ENCODE results near the gene NRIP3.

NRIP3 gene

DNA sequence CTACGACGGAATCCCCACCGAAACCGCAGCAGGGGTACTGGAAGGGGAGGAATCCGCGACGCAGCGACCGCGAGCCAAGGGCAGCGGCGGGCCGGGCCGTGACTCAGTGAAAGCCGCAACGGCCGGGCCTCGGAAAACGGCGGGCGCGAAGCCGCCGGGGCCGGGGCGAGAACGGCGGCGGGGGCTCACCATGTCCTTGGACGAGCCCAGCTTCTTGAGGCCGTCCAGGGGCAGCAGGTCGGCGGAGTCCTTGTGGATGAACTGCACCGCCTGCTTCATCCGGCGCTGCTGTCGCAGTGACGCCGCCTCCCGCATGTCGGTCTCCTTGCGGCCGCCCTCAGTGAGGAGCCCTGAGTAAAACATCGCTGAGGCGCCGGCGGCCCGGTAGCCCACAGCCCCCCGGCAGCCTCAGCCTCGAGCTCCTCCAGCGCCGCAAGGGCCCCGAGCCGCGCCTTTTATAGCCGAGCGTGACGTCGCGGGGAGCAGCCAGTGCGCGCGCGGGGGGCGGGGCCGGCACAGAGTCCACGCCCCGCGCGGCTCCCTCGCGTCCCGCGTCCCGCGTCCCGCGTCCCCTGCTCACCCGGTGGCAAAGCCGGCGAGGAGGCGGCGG lies at the start of gene NRIP3:
Gene NRIP3, minus strand, starts transcription at position 429 of the 610 bp plus-strand sequence. Its CDS starts 66 bp downstream, at position 363.
- DNase-seq, result peak; percentile 68

DNA sequence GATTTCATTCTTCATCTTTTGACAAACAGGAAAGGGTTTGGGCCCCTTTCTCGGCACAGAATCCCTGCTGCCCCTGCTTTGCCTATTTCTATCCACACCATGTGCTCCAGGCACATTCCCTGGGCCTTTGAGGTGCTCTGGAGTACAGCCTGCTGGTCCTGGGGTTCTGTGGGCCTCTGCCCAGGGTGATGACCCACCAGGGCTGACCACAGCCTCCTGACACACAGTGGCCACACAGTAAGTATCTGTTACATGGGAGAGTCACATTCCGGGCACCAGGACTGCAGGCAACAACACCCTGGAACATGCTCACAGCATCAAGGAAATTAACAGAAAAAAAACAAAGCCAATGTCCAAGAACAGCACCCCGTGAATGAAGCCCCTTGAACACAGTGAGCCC lies 48.5 kb upstream of the NRIP3 start:
- DNase-seq, result no peak

DNA sequence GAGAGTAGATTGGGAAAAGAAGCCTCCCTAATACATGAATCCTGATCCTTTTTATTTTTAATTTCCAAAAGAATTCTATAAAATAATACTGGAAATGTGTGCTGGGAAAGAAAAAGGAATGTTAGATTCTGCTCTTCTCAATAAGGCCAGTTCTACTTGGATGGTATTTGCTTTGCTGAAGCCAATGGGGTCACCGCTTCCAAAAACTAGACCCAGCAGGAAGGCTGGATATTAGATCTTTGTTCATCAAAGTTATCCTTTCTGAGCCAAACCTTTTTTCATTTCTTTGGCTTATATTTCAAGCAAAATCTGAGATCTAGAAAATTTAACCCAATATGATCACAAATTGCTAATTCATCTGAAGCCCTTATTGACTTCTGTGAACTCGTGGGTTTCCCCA lies 46.2 kb upstream of the NRIP3 start:
- no peak for DNase-seq

DNA sequence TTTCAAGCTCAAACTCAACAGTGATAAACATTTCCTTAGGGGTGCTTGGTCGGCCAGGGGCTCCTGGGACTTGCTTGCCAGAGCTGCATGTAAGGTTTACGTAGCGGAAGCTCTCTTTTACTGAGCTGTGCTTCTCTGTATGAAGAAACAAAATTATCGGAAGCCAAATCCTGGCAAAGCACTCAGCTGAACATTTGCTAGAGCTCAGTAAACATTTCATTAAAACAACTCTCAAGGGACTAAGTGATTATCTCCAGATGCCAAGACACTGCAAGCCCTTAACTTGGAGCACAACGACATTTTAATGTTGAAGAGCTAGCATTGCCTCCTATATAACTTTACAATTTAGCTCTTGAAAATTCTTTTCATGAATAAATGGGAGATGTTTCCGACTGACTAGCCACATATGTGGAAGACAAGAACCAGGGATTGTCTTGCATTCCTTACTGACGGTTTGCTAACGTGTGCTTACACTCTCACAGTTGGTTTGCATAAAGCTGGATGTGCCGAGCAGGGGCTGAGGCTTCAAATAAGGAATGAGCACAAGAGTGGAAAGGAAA lies 44.2 kb upstream of the NRIP3 start:
- no peak for DNase-seq

DNA sequence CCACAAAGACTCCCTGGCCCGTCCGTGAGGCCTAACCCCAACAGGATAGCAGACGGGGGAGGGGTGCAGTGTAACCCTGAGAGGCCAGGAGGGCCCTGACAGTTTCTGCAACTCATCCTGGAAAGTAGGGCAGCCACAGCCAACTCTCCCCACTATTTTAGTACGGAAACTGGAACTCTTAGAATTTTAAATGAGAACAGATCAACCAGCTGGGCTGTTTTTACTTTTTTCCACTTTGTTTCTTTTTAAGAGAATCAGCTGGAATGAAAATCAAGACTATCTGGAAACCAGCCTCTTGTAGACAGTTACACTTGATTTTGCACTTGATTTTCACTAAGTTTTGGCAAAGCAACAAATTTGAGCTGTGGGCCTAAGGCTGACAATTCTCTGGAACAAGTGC lies 42.7 kb upstream of the NRIP3 start:
- no peak for DNase-seq

DNA sequence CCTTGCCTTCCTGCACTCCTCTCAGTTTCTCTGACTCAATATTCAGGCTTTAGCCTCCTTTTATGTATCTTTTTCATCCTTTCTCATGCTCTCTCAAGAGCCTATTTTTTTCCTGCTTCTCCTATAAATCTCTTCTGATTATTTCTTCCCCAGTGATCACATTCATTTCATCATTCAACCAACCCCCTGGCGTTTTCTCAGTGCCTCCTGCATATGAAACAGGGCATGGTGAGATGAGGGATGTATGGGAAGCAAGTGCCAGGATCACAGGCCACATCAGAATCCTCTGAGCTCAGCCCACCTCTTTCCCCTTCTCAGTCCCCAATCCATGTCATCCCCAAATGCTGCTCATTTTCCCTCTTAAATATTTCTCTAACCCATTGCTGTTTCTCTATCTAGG lies 38.7 kb upstream of the NRIP3 start:
- no peak for DNase-seq

DNA sequence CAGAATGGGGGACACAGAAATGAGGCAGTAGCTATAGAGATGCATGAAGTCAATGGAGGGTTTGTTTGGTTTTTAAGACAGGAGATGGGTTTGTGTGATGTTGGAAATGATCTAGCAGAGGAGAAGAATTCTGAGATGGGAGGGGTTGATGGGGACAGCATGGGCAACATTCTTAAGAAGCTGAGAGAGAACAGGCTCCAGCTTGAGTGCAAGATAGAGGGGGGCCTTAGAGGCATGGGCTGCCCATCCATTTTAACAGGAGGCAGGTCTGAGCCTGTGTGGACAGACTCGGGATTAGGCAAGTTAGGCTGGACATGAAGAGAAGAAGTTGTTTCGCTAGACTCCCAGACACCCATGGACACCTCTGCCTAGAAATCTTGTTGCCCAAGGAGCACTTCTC lies 37.9 kb upstream of the NRIP3 start:
- DNase-seq, result no peak

DNA sequence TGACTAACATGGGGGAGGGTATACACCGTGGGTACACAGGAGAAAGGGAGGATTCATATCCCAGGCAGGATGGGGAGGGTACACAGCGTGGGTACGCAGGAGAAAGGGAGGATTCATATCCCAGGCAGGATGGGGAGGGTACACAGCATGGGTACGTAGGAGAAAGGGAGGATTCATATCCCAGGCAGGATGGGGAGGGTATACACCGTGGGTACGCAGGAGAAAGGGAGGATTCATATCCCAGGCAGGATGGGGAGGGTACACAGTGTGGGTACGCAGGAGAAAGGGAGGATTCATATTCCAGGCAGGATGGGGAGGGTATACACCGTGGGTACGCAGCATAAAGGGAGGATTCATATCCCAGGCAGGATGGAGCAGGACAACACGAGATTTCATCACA lies 36.6 kb upstream of the NRIP3 start:
- no peak for DNase-seq

DNA sequence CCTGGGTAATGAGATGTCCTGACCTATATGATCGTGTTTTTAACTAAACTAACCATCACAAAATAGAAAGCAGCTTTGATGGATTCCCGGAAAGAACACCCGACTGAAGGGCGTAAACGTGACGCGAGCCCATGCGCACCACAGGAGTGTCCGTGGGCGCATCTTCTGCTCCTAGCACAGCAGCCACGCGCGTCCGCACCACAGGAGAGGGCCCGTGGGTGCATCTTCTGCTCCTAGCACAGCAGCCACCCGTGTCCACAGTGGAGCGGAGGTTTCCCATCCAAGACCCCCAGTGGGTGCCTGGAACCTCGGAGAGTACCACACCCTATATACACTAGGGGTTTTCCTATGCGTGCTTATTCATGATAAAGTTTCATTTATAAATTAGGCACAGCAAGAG lies 36.1 kb upstream of the NRIP3 start:
- no peak for DNase-seq

DNA sequence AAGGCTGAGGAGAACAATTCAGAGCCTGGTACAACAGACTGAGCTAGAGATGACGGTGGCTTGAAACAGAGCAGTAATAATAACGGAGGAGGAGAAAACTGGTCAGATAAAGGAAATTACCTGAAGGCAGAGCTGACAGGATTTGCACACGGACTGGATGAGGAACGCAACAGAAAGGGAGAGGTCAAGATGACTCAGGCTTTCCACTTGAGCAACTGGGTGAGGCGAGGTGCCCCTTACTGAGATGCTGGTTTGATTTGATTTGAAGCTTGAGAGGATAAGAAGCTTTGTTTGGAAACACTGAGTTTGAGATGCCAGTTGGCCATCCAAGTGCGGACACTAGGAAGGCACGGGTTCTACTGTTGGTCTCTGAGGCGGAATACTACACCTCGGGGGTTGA lies 35.4 kb upstream of the NRIP3 start:
- DNase-seq, result no peak

DNA sequence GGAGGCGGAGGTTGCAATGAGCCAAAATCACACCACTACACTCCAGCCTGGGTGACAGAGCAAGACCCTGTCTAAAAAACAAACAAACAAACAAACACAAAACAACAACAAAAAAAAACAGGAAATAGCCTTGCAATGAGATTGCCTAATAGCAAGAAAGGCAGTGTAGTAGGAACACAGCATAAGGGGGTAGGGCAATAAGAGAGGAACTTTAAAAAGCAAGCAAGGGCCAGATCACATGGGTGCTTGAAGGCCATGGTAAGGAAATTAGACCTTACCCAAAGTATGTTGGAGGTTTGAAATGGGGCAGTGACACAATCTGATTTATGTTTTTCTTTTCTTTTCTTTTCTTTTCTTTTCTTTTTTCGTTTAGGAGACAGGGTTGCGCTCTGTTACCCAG lies 34.7 kb upstream of the NRIP3 start:
- DNase-seq, result no peak

DNA sequence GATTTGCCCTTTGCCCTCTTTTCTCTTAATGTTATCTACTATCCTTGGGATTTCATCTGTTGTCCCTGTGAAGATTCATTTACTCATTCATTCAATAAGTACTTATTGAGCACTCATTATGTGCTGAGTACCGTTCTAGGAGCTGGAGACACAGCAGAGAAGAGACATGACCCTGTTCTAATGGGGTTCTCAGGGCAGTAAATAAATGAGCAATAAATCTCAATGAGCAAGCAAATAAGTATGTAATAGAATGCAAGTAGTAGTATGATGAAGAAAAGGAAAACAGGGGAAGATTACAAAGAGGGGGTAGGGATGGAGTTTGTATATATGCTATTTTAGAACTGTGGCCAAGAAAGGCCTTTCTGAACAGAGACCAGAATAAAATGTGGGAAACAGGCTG lies 34.2 kb upstream of the NRIP3 start:
- no peak for DNase-seq

DNA sequence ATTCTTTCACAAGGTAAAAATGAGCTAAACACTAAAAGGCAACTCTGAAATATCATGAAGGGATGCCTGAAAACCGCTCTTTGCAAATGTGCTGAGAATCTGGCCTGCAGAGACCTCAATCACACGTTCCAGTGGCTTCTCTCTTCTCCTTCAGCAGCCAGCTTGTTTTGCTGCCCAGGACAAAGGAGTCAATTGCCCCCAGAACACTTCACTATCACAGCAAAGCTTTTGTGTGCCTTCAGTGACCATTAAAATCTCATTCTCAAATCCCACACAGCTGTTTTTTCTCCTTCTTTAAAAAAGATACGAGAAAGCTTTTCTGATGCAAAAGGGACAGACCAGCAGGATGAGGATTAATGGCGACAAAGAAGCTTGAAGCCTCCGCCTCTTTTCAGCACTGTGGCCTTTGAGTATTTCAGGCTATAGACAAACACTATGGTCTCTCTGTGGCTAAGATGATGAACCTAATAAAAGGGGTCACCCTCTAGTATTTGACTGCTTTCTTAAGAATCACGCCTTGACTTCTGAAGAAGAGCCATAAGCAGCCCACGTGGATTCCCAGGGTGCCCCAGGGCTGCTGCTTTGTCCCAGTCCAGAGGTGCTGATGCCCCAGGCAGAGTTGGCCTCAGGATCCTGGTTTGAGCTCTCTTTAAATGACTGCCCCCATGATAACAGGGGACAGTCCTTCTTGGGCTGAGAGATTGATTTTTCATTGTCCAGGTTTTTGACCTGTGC lies 33.4 kb upstream of the NRIP3 start:
- DNase-seq, result no peak

DNA sequence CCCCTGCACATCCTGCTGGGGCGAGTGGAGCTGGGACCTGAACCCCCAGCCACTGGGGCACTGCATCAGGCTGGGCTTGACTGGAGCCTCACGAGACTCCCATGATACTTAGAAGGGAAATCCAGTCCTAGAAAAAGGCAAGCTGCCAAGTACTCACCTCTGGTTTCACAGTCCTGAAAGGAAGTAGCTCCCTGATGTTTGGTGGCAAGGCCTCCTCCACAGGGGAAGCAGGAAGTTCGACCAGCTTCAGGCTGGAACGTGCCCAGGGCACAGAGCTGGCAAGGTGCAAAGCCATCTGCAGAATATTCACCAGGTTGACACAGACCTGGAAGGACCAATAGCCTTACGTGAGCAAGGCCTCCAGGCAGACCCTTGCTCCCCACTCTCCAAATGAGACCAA lies 26.8 kb upstream of the NRIP3 start:
- no peak for DNase-seq

DNA sequence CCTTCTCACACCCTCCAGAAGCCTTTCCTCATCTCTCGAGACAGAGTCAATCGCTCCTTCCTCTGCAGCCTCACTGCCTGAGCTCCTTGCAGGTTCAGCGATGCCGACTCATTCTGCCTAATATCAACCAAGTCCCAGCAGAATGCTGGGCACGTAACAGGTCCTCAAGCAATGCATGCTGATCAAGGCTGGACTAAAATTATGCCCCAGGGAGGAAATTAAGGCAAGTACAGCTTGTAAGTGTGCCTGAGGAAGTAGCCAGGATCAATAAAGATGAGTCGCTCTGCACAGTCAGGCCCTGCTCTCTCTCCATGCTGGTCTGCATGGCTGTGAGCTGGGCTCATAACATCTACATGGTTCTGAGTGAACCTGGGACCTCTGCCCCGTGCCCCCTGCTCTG lies 25.6 kb upstream of the NRIP3 start:
- no peak for DNase-seq

DNA sequence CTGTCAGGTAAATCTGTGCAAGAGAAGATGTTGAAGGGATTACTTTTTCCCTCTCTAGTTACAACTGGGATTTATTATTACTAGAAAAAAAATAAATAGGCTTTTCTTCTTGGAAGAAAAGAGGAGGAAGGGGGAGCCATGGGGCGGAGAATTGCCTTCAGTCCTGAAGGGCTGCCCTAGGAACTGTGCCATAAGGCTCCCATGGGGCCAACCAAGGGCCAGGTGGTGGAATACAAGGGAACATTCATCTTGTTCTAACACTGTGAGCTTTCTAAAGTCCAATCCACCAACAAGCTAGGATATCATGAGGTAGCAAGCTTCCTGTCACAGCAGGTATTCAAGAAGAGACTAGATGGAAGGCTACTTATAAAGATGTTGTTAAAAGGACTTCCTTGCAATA lies 24.8 kb upstream of the NRIP3 start:
- no peak for DNase-seq

DNA sequence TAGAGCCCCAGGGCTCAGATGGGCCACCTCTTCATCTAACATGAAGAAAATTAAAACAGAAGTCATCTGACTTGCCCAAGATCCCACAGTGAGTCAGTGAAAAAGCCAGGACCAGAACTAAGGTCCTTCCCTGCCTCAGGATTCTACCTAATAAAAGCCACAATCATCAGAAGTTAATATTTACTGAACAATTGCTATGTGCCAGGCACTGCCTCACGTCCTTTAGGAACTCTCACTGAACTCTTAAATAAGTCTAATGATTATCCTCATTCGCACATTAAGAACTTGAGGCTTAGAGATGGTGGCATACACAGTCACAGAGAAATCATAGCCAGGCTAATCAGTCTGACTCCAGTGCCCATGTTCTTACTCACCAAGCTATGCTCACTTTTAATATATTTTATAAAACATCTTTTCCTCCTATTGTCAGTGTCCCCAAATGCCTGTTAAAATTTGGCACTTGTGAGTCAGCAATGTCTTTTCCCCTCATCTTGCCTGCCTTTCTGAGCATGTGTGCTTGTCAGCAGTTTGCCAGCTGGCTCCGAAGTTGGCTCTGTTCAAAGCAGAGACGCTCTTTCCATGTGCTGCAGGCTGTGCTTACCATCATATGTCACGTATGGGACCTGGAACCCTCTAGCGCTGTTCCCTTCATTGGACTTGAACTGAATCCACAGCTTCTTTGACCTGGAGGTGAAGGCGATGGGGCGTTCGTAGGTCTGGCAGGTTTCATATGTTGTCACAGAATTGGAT lies 21.5 kb upstream of the NRIP3 start:
- no peak for DNase-seq

DNA sequence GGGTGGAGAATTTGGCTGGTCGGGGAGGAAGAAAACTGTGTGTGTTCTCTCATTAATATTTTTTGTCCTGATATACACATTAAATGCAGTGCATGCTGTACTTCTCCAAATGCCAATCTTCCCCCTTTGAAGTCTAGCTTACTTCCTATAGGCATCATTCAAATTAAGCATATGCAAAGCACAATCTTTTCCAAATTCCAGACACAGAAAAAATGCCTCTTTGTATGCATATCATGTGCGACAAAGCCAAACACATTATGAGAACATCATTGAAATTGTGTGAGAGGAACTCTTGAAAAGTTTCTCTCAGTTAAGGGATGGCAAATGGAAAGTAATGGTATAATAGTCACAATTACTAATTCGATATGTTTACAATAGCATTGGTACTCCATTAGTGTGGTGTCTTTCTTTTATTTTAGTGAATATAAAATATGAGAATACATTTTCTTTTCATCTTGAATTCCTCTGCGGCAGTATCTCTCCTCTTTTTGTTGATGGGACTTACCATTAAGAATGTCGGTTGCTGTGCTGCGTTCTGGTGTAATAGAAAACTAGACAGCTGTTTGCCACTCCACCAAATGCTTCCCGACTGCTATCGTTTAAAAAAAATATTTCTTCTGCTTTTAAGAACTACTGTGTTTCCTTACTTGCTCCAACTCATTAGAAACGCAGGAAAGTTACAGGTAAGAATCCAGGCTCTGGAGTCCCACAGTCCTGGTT lies 19.3 kb upstream of the NRIP3 start:
- DNase-seq, result no peak

DNA sequence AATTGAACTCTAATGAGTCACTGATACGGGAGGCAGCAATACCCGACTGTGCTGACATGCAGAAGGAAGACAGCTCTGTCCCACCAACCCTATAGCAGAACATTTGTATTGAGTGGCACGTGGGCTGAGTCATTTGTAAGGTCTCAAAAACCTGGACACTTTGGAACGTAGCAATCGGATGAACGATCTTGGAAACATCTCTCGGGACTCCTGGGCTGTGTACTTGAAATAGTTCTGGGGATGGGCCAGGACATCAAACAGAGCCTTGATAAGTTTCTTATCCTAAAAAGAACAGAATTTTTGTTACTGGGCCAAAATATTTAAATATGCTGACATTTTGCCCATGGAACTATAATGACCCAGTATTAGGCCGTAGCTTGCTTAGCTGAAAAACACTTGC lies 17.1 kb upstream of the NRIP3 start:
- no peak for DNase-seq

DNA sequence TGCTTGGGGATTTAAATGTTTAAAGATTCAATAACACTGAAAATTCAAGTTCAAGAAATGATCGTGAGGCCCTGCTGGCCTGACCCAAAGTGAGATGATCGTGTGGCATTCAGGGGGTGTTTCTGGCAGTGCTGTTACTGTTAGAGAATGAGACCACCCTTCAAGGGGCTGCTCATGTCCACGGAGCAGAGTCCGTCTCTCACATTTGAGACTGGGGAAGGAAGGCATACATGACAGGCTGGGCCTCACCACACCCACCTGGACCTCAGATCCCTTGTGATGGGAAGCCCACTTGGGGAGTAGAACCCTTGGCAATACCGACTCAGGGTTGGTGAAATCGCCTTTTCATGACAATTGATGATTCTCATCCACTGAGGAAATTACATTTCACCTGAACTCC lies 16.1 kb upstream of the NRIP3 start:
- DNase-seq, result no peak

DNA sequence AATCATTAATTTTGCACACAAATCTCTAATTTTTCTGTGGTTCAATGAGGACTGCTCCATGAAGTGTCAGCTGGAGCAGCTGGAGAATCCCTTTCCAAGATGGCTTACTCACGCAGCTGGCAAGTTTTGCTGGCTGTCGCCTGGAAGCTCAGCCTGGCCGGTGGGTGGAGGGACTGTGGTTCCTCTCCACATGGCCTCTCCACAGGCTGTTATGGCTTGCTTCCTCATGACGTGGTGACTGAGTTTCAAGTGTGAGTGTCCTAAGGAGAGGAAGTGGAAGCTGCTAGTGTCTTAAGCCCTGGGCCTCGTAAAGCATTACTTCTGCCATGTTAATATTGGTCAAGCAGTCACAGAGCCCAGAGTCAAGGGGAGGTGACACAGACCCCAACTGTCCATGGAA lies 14.0 kb upstream of the NRIP3 start:
- no peak for DNase-seq

DNA sequence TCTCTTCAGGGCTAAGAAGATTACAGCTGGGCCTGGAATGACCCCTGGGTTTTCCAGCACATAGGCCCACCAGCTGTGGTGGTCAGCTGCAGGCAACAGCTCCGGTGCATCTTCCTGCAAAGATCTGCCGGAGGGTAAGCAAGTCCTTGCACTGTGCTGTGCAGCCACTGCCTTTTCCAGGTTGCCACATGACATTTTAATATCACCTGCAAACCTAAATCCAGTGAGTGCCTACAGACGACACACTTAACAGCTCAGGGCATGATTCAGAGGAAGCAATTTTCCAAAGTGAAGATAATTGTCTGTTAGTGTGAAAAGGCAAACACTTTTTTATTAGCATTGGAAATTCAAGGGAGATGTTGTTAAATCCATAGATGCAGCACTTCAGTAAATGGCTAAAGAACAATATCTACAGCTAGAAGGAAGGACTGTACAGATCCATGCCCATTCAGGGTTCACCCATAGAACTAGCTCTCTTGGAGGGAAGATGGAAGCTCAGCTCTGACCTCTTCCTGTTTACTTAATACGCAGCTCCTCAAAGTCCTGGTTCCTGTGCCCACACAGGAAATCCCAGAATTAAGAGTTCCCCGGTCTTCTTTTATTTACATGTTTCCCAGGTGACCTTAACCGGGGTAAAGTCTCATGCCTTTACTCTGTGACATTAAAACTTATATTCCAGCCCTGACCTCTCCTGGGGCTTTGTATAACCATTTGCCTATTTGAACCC lies 13.3 kb upstream of the NRIP3 start:
- no peak for DNase-seq

DNA sequence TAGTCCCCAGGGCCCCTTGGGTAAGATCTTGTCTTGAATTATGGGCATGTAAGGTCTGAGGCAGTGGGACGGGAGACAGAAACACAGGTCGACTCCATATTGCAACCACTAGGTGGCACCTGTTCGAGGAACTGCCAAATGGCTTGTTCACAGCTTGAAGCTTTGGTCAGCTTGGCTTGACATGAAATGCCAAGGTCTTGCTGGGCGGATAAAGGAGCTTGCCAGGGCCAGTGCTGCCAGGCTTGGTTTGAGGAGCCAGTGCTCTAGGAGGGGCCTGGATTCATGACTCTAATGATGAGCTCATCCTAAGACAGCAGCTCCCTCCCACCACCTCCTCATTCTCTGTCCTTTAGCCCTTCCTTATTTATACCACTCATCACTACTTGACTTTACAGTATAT lies 11.9 kb upstream of the NRIP3 start:
- peak; percentile 42 for DNase-seq

Data from stimulated activated naive CD4-positive, alpha-beta T cell treated with Interleukin-2 at 50 U/mL for 16 hours (primary cell).